Effector CD8-positive, alpha-beta T cell (primary cell): Measurements from ENCODE around the gene DBNDD1.
A peak's percentile ranks its signal among the peaks of the same experiment; 100 is the strongest.
"Not testable (repeated sequence)": the region's sequence is repeated elsewhere in the genome, so short reads cannot be mapped to it uniquely, and the experiment has no call there.

ENCODE experiments used
- DNase-seq: peaks from one replicate; lab custom pipeline; 2025; lab: John Stamatoyannopoulos, UW

DBNDD1 gene

GRCh38 chr16:89988951-89989350, 30.3 kb downstream of the DBNDD1 start:
- no peak for DNase-seq

- no peak for DNase-seq
Measured at GRCh38 chr16:89987169-89987568, 32.1 kb downstream of the DBNDD1 start.

- DNase-seq: no peak
Measured at GRCh38 chr16:89986600-89986999, 32.7 kb downstream of the DBNDD1 start.

- DNase-seq: no peak
Measured at GRCh38 chr16:89985219-89985618, 34.0 kb downstream of the DBNDD1 start.

- DNase-seq: no peak
Measured at GRCh38 chr16:89984216-89984615, 35.0 kb downstream of the DBNDD1 start.

GRCh38 chr16:89983536-89983935, 35.7 kb downstream of the DBNDD1 start:
- DNase-seq: no peak

- DNase-seq: no peak
Measured at GRCh38 chr16:89982318-89982717, 36.9 kb downstream of the DBNDD1 start.

GRCh38 chr16:89981414-89981813, 37.8 kb downstream of the DBNDD1 start:
- DNase-seq: no peak

GRCh38 chr16:89974870-89975269, 44.4 kb downstream of the DBNDD1 start:
- DNase-seq: no peak

GRCh38 chr16:89973654-89974335, 45.5 kb downstream of the DBNDD1 start:
- no peak for DNase-seq

GRCh38 chr16:89973235-89973634, 46.0 kb downstream of the DBNDD1 start:
- DNase-seq: no peak

- peak; percentile 88 for DNase-seq
Measured at GRCh38 chr16:89972244-89973234, 46.7 kb downstream of the DBNDD1 start.

- no peak for DNase-seq
Measured at GRCh38 chr16:89971495-89972243, 47.6 kb downstream of the DBNDD1 start.

GRCh38 chr16:89969741-89970410, 49.4 kb downstream of the DBNDD1 start:
- DNase-seq: no peak

GRCh38 chr16:89968074-89968473, 51.2 kb downstream of the DBNDD1 start:
- not testable (repeated sequence) for DNase-seq

- DNase-seq: not testable (repeated sequence)
Measured at GRCh38 chr16:89967436-89967835, 51.8 kb downstream of the DBNDD1 start.

GRCh38 chr16:89966756-89967155, 52.5 kb downstream of the DBNDD1 start:
- no peak for DNase-seq

GRCh38 chr16:89965447-89966225, 53.6 kb downstream of the DBNDD1 start:
- no peak for DNase-seq

GRCh38 chr16:89964201-89964600, 55.1 kb downstream of the DBNDD1 start:
- no peak for DNase-seq

- no peak for DNase-seq
Measured at GRCh38 chr16:89962754-89963498, 56.3 kb downstream of the DBNDD1 start.
